Coronary artery (tissue), 2 donors: ENCODE data around the gene SPPL3.

ENCODE experiments used
- DNase-seq: peaks from one replicate; pipeline ENCODE4 v3.0.0-alpha.2; 2017; ENCODE audit warnings: low spot score
- H3K27ac ChIP-seq, 2 donors: fragments of 200-600 bp; sonication (generic); one replicate each; pipeline ENCODE4 v1.5.1; 2016 to 2019
- H3K4me3 ChIP-seq: fragments of 200-600 bp; sonication (generic); 2 replicates; pipeline ENCODE4 v1.5.1; 2016; ENCODE audit warnings: mild to moderate bottlenecking, moderate library complexity
- CTCF ChIP-seq: fragments of 200-600 bp; sonication (generic); IDR thresholded peaks from one replicate; pipeline ENCODE4 v1.5.1; 2019; ENCODE audit warnings: antibody characterized with exemption

Gene SPPL3

GRCh38 chr12:120865098-120865497 is 39.1 kb downstream of the SPPL3 start:
- Histone ChIP-seq H3K4me3 (no peak overlapping the region), H3K27ac (no peak overlapping the region)
- no peak for TF ChIP-seq CTCF
- DNase-seq, result no peak

GRCh38 chr12:120862664-120863063 is 41.5 kb downstream of the SPPL3 start:
- H3K4me3 ChIP-seq, result no peak overlapping the region
- no peak for DNase-seq
- TF ChIP-seq CTCF, result no peak

GRCh38 chr12:120861074-120861795 is 42.9 kb downstream of the SPPL3 start:
- Histone ChIP-seq H3K27ac (no peak overlapping the region), H3K4me3 (no peak overlapping the region)
- TF ChIP-seq CTCF, result no peak
- no peak for DNase-seq

More at GRCh38 chr12:120862664-120863063, 41.5 kb downstream of the SPPL3 start:
- no peak overlapping the region for H3K27ac ChIP-seq

GRCh38 chr12:120858306-120859088 is 45.7 kb downstream of the SPPL3 start:
- no peak for TF ChIP-seq CTCF
- no peak for DNase-seq
- no peak overlapping the region for H3K27ac ChIP-seq
- no peak overlapping the region for H3K4me3 ChIP-seq

- no peak for DNase-seq
- no peak for TF ChIP-seq CTCF
- Histone ChIP-seq H3K27ac (no peak overlapping the region), H3K4me3 (no peak overlapping the region)
Measured at GRCh38 chr12:120856980-120857379, 47.2 kb downstream of the SPPL3 start.

GRCh38 chr12:120855823-120856588 is 48.2 kb downstream of the SPPL3 start:
- TF ChIP-seq CTCF, result no peak
- H3K4me3 ChIP-seq, result no peak overlapping the region
- DNase-seq, result no peak
- H3K27ac ChIP-seq, result no peak overlapping the region
